ENCODE measurements around the gene SLAMF7.
"Not testable (repeated sequence)": the region's sequence is repeated elsewhere in the genome, so short reads cannot be mapped to it uniquely, and the experiment has no call there.

The SLAMF7 gene

DNA sequence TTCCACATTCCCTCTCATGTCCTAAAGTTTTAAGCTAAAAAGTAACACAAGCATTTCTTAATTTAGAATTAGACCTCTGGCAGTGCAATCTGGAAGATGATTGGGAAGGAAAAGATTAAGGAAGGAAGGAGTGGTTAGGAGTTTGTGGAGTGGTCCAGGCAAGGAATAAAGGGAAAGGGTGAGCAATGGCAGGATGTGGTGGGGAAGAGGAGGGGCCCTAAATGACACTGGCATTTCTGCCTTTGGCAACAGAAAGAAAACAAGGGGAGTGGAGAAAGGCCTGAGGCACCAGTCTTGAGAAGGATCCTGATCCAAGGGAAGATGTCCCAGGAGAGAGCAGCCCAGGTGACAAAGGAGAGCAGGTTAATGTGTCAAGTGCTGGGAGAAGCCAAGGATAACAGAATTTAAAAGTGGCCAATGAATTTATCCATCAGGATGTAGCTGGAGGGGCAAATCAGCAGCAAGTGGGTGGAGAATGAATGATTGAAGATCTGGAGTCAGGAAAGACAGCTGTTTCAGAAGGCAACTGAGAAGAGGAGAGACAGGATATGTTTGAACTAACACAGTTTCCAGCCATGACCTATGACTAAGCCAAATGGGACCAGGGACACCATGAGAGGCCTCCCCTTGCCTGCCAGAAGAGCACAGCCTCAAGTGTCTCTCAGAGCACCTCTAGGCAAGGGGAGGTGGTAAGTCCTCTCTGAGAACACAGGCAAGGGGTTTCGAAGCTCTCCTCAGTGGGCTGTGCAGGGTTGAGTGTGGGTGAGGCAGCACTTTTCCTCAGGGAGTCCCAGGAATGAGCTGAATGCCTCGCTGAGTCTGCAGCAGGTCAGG is 36.1 kb downstream of the SLAMF7 start:
- no peak for DNase-seq (ENCODE audit: low read depth in 3 of 3)

DNA sequence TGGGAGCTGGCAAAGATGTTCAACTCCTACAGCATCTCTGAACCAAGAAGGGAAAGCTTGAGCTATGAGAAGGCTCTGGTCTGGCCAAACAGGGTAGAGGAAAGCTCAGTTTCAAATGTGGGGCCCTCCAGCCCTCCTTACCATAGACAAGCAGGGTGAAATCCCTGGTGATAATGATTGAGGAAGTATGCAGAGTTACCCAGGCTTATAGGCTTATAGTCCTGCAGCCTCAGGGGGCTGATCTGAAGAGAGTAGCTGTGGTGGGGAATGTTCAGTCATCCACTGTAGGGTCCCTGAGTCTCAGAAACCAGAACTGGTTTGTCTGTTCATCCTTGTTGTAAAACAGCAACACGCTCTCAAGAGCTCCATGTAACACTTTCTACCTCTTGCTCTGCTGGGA is 37.1 kb downstream of the SLAMF7 start:
- DNase-seq (ENCODE audit: low read depth in 3 of 3): no peak

DNA sequence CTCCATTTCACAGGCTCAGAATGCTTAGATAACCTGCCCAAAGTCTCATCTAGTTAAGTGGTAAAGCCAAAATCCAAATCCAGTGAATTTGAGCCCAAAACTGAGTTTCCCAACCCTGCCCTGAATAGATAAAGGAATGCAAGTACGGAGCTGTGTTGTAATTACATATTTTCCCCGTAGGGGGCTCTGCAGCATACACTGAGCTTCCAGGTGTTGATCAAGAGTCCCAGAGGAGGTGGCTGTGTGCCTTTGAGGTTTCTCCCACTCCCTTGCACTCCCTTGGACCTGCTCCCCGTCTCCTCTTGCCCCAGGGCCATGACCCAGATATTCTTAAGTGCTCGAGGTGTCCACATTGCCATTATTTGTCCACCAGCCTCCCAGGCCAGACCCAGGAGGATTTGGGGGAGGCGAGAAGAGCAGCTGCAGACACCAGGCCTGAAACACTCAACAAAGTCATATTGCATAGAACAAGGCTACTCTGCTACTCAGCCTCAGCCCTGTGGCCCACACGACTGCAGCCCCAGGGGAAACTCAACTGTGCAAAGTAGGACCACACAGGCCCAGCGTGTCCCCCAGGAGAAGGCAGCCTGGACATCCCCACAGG is 38.5 kb downstream of the SLAMF7 start:
- no peak for DNase-seq (ENCODE audit: low read depth in 3 of 3)

DNA sequence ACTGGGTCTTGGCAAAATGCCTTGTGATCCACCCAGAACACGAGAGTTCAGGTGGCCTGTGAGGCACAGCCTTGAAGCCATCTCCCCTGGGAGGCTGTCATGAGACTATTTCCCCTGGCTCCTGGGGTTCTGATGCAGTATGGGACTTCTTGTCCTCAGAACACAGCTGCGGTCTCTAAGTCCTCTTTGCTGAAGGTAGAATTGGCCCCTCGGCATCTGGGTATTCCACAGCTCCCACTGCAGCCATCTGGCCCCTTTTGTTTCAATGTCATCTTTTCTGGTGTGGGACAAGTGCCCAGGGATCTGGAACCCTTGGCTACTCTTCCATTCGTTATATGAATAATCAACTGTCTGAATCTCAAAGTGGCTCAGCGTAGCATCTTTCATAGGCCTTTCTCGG is 39.9 kb downstream of the SLAMF7 start:
- DNase-seq (ENCODE audit: low read depth in 3 of 3): no peak

DNA sequence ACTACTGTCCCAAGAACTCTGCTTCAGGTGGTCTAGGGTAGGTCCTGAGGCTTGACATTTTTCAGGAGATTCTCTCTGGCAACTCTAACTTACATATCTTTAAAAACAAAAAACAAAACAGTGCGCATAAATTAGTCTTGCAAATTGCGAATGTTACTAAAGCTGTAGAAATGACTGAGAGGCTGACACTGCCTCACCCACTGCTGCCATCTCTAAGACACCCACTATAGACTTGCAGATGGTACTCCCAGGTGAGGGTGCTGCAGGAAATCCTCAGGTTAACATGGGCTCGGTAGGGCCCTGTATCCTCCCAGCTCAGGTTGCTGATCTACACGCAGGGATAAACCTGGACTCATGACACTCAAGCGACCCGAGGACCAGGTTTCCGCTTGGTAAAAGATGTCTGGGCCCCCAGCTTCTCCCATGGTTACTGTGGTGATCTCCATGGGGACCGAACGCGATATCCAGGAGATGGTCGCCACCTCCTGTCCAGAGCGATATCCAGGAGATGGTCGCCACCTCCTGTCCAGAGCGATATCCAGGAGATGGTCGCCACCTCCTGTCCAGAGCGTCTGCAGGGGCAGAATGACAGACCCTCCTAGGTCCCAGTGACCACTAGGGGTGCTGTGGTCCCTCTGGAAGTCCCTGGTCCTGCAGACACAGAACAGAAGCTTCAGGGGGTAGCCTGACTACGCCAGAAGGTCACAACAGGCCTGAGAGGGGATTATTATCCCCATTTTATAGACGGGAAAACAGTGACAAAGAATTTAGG is 40.8 kb downstream of the SLAMF7 start:
- no peak for DNase-seq (ENCODE audit: low read depth in 3 of 3)

DNA sequence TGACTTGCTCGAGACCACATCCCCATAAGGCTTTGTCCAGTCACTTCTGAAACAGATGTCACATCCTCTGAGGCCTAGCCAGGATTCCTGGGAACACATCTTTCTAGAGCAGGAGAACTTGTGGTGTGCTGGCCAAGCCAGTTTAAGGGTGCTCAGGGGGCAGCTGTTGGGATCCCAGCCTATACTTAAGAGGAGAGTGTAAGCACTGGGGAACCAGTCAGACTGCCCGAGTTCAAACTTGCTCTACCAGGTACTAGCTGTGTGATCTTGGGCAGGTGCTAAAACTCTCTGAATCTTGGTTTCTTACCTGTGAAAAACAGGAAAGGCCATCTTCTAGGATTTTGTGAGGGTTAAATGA is 41.3 kb downstream of the SLAMF7 start:
- no peak for DNase-seq (ENCODE audit: low read depth in 3 of 3)

DNA sequence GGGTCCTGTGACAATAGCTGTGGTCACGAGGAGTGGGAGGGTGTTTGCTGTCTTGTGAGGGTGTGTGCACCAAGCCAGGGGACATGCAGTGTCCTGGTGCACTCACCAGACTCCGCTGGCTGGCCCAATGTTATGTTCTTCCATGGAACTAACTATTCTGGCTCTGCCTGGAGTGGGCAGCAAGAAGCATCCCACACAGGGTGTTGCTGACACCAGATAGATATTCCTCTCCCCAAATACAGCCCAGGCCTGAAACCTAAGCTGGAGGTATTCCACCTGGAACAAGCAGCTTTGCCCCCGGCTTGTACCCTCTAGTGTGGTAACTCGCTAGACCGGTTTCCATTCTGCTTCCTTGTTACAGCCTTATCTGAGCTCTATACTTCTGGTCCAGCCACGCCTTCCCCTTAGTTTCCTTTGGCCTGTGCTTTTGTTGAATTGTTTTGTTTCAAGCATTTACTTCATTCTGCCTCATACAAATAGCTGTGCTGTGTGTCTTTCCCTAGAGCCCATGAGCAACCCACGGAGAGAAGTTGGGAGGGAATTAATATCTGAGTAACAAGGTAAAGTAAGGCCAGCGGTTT is 42.2 kb downstream of the SLAMF7 start:
- DNase-seq (ENCODE audit: low read depth in 3 of 3): no peak

DNA sequence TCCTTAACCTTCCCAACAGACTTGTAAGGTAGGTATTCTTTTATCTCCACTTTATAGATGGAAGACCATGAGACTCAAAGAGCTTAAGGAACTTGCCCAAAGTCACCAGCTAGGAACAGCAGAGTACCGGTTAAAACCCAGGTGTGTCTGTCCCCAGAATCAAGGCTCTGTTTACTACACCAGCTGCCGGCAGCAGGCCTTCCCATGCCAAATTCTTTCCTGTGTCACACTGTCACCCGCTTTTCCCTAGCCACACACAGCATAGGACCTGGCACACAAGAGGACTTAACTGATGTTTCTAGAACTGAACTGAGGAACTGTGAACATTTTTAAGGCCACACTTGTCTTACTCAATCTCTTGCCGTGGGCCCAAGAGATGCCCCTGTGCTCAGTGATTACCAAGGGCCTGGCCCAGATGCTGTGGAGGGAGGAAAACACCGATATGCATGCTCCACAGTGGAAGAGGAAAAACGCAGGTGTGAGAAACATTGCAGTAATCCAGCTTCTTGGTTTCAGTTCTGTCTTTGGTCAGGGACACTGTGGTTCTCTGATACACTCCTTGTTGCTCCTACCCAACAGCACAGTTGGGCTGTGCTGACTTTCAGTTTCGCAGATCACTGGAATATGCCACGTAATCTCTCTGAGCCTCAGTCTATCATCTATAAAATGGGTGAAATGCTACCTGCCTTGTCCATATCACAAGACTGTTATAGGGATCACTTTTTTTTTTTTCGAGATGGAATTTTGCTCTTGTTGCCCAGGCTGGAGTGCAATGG is 43.1 kb downstream of the SLAMF7 start:
- no peak for DNase-seq (ENCODE audit: low read depth in 3 of 3)

DNA sequence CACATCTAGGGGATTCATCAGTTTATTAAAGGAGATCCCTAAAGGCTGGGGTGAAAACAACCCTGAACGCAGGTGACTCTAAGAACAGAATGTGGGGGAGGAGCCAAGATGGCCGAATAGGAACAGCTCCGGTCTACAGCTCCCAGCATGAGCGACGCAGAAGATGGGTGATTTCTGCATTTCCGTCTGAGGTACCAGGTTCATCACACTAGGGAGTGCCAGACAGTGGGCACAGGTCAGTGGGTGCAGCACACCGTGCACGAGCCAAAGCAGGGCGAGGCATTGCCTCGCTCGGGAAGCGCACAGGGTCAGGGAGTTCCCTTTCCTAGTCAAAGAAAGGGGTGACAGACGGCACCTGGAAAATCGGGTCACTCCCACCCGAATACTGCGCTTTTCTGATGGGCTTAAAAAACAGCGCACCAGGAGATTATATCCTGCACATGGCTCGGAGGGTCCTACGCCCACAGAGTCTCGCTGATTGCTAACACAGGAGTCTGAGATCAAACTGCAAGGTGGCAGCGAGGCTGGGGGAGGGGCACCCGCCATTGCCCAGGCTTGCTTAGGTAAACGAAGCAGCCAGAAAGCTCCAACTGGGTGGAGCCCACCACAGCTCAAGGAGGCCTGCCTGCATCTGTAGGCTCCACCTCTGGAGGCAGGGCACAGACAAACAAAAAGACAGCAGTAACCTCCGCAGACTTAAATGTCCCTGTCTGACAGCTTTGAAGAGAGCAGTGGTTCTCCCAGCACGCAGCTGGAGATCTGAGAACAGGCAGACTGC is 44.1 kb downstream of the SLAMF7 start:
- not testable (repeated sequence) for DNase-seq (ENCODE audit: low read depth in 3 of 3)

DNA sequence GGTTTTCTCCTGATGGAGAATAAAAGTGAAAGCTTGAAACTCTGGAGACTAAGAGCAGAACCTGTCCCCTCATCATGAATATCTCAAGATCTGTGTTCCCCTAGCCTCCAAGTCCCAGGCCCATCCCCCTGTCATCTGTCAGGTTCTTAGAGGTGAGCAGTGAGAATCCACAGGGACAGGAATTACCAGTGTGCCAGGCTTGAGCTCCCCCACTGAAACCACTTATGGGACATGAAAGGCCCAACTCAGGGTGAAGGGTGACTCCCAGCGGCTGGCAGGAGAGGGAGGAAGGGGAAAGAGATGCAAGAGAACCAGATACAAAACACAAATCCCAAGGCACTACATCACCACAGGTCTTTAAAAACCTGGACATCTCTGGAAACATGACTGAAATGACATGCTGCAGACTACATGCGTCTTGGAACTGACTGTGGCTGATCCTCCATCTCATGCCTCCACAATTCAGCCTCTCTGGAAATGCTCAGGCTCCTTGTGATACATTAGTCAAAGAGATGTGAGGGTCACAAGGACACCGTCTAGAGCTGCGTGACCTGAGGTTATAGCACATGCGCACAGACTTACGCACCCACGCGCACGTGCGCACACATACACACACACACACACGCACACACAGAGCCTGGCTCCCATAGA is 50.1 kb downstream of the SLAMF7 start:
- no peak for DNase-seq (ENCODE audit: low read depth in 3 of 3)

DNA sequence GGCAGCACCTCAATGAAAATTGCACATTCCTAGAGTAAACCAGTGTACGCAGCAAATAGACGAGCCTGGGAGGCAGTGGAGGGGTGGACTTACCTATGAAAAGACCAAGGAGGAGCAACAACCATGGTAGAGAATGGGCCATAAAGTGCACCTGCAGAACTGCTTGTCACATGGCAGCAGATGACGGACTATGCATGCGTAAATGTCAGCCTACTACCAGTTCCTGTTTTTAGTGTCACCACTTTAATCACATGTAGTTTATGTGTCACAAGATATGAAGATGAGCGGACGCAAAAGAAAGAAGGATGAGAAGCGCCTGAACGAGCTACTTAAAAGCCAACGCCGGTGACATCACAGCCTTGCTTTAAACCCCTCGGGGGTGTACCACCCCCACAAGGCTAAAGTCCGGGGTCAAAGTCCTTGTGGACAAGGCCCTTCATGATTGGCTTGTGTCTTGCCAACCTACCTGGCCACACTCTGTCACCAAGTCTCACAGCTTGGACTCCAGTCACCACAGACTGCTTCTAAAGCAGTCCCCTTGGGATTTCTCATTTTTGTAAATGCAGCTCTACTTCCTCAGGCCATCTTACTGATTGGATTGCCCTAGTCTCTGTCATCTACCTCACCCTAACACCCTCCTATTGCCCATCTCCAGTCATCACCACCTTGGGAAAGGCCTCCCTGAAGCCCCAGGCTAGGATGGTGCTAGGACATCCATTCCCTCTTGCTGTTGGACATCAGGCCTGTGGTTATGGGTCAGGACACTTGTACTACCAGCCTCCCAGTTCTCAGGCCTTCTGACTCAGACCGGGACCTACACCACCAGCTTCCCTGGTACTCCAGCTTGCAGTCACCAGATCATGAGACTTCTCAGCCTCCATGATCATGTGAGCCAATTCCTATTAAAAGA is 50.9 kb downstream of the SLAMF7 start:
- no peak for DNase-seq (ENCODE audit: low read depth in 3 of 3)

DNA sequence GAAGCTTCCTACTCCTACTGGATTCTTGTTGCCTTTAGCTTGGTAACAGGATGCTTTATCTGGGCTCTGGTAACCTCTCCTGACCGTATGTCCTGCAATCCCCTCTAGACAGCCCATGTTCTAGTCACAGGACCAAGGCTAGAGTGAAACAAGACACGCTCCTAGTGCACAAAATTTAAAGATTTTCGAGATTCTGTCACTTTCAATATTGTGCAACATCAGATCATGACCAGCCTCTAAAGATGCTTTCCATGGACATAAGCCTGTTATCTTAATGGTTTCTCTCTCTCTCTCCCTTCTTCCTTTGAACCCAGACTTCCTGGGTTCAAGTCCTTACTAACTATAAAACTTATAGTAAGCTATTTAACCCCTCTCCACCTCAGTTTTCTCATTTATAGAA is 55.3 kb downstream of the SLAMF7 start:
- DNase-seq (ENCODE audit: low read depth in 3 of 3): no peak

DNA sequence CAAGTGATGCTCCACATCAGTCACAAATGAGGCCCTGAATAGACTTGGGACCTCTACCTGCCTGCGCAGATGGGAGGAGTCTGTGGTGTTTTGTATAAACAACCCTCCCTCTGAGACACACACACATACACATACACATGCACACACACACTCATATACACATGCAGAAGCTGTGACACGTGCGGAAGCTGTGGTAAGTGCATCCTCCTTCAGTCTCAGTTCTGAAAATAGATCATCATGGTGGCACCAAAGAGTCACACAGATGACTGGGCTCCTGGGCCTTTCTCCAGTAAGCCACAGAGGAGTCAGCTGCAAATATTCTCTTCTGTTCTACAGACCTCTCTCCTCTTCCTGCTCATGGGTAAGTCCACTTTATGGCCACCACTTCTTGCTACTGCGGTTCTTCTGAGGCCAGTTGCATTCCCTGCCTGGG is 56.9 kb downstream of the SLAMF7 start, which contains the start of gene LY9:
Gene LY9, plus strand, starts transcription at position 224 of the 433 bp plus-strand sequence. Its CDS starts 14 bp downstream, at position 238.
- peak; percentile 56 to 70 (median 68) for DNase-seq (ENCODE audit: low read depth in 3 of 3)

DNA sequence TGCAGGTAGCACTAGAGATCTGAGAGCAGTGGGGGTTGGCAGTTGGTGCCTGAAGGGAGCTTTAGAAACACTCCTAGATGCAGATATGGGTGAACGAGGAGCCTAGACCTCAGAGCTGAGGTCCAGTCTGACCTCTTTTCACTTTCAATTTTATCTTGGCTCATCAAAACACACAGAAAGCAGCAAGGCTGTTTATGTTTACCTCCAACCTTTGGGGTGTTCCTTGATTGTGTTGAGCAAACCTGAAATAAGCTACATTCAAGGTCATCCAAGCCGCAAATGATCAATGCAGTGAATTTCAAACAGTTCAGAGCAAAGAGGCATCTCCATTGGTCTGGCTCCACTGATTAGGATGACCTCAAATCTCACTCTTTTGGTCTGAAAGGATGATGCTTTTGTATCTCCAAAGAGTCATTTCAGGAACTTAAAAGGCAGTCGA is 58.2 kb downstream of the SLAMF7 start:
- no peak for DNase-seq (ENCODE audit: low read depth in 3 of 3)

DNA sequence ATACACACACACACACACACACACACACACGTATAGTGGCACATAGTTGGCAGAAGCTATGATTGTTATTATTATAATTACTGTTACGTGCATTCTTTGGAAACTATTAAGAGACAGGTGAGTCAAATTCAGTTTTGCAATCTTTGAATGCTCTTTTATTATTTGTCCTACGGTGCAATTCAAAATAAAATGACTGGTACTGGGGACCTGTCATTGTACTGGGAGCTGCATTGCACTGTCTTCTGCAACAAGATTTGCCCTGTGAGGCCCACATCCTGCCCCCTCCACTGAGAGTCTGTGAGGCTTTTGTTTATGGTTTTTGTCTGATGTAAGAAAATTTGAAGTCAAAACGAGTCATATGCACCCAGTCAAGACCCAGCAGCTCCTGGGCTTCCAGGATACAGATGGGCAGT is 58.8 kb downstream of the SLAMF7 start:
- peak in 2 of 3 experiments; percentile 42 to 52 for DNase-seq (ENCODE audit: low read depth in 3 of 3)

DNA sequence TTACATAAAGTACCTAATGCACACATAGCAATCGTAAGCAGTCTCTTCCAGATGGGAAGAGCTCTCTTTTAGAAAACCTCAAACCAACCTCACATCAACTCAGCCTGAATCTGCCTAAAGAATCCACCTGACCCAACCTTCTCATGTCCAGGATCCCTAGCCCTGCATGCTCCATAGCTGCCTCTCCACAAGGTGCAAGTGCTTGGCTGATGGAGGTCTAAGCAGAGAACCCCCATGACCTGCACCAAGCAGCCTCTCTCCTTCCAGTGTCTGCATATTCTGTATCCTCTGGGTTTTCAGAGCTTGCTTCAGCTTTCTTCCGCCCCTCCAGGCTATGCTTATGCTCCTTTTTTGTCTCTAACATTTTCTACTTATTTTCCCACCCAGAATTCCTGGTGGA is 59.4 kb downstream of the SLAMF7 start:
- no peak for DNase-seq (ENCODE audit: low read depth in 3 of 3)

DNA sequence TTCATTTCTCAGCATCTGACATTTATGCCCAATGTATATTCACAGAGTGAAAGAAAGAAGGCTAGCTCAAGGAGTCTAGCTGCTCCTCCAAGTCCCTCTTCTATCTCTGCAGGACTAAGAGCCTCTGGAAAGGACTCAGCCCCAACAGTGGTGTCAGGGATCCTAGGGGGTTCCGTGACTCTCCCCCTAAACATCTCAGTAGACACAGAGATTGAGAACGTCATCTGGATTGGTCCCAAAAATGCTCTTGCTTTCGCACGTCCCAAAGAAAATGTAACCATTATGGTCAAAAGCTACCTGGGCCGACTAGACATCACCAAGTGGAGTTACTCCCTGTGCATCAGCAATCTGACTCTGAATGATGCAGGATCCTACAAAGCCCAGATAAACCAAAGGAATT is 60.6 kb downstream of the SLAMF7 start:
- DNase-seq (ENCODE audit: low read depth in 3 of 3): no peak

DNA sequence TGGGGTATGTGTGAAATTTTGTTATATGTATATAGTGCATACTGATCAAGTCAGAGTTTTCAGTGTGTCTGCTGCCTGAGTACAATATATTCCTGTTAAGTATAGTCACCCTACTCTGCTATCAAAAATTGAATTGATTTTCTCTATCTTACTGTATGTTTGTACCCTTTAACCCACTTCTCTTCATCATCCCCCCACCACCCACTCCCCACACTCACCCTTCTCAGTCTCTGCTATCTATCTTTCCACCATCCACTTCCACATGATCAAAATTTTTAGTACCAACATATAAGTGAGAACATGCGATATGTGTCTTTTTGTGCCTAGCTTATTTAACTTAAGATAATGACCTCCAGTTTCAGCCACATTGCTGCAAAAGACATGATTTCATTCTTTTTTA is 61.1 kb downstream of the SLAMF7 start:
- peak in 2 of 3 experiments; percentile 20 to 29 for DNase-seq (ENCODE audit: low read depth in 3 of 3)

Data from stimulated activated CD4-positive, alpha-beta T cell treated with anti-CD3 and anti-CD28 coated beads, TNF-alpha, amount 100 ng/mL, for 24 hours (primary cell).